ENCODE data around the gene OCA2. TPM values are rescaled to one million over a fixed set of nuclear protein-coding genes. Genes with fewer than 3 reads are reported as not detected.
"Not testable (repeated sequence)": the region's sequence is repeated elsewhere in the genome, so short reads cannot be mapped to it uniquely, and the experiment has no call there.

The OCA2 gene
- total RNA-seq, 1 donor from 2014 or later = 0.26 TPM

DNA sequence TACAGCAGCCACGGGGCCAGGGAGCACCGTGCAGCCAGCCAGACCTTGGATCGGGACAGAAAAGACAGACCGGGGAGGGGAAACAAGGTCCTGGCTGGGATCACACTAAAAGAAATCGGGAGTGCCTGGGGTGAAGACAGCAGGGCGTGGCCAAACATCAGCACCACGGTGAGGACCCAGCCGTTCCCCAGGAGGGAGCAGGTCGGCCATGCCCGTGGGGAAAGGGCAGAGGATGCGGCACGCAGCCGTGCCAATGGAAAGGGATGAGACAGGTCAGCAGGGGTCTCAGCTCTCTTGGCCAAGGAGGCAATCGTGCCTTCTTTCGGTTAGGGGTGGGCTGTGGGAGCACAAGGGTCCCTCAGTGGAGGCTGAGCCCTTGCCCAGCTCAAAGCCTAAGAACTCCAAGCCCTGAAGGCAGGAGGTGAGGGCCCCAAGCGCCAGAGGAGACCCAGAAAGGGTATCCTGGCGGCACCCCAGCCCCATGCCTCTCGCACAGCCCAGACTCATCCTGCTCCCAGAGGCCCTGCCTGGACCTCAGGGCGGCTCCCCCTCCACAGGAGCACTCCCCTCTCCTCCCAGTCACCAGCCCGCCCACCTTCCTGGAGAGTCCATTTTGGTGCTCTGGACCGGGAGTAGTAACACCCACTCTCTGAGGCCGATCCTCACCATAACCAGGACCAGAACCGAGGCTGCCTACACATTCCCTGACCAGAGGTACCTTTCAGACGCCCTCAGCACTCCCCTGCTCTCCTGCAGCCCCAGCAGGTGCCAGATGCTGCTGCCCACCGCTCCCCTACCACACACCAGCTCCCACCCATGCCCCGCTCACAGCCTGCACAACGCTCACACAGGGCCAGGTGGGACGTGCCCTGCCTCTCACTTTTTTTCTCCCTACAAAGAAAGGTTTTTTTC, 23.2 kb upstream of the OCA2 start:
- DNase-seq (ENCODE audit: low read depth) (no peak), FAIRE-seq (no peak)
- peaks cover 15% of the 10 kb centered on the region for H3K36me3 ChIP-seq (ENCODE audit: control insufficient read depth, insufficient read depth, low read length)

DNA sequence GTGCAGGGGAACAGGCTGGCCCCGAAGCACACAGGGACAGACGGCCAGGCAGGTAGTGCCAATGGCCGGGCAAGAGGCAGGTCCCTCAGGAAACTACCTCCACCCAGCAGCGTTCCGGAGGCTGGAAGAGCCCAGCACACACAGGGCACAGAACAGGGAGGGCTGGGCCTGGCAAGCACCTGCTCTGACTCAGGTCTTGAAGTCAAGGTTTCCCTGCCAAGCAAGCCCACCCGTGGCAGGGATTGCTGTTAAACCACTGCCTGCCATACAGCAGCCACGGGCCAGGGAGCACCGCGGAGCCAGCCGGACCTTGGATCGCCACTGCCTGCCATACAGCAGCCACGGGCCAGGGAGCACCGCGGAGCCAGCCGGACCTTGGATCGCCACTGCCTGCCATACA, 22.5 kb upstream of the OCA2 start:
- FAIRE-seq; H3K27me3 ChIP-seq (ENCODE audit: control insufficient read depth, insufficient read depth, low read length); DNase-seq (ENCODE audit: low read depth); H3K4me3 ChIP-seq (ENCODE audit: low read depth, low read length): not testable (repeated sequence)
- H3K36me3 ChIP-seq (ENCODE audit: control insufficient read depth, insufficient read depth, low read length) = peaks cover 20% of the 10 kb centered on the region

More for the DNA sequence above, 23.2 kb upstream of the OCA2 start:
- Histone ChIP-seq H3K4me3 (ENCODE audit: low read depth, low read length) (no peak overlapping the region), H3K27me3 (ENCODE audit: control insufficient read depth, insufficient read depth, low read length) (no peaks in the 10 kb centered on the region)
- no peak for TF ChIP-seq CTCF (IDR thresholded peaks at IDR 0.05; ENCODE audit: insufficient read depth, low read length, severe bottlenecking)

DNA sequence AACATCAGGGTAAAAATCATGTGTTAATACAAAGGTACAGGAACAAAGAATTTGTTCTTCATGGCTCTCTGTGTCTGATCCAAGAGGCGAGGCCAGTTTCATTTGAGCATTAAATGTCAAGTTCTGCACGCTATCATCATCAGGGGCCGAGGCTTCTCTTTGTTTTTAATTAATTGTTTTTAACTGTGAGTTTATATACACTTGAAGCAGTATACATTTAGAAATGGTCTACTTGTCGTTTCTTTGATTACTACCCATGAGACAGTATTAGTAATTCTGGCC, 21.2 kb upstream of the OCA2 start:
- peaks cover 22% of the 10 kb centered on the region for H3K36me3 ChIP-seq (ENCODE audit: control insufficient read depth, insufficient read depth, low read length)
- no peaks in the 10 kb centered on the region for H3K27me3 ChIP-seq (ENCODE audit: control insufficient read depth, insufficient read depth, low read length)
- DNase-seq (ENCODE audit: low read depth) (no peak), FAIRE-seq (no peak)
- H3K4me3 ChIP-seq (ENCODE audit: low read depth, low read length) = no peak overlapping the region
- no peak for TF ChIP-seq CTCF (IDR thresholded peaks at IDR 0.05; ENCODE audit: insufficient read depth, low read length, severe bottlenecking)

DNA sequence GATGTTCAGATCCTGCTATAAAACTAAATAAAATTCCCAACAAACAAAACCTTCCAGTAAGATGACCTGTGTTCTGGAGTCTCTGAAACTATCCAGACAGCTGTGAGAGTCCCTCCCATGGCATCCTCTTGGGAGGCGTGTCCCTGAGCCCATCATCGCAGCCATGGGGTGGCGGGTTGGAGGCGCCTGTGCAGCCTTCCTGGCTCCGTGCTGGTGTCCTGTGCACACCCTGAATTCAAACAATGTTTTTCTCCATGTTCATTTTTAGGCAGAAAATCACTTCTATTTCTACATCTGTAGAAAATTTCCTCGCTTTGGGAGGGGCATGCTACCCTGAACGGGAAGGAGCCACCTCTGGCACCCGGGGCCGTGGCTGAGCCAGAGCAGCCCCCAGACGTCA, 19.4 kb upstream of the OCA2 start:
- FAIRE-seq = no peak
- TF ChIP-seq CTCF (IDR thresholded peaks at IDR 0.05; ENCODE audit: insufficient read depth, low read length, severe bottlenecking) = no peak
- no peak for DNase-seq (ENCODE audit: low read depth)
- Histone ChIP-seq H3K36me3 (ENCODE audit: control insufficient read depth, insufficient read depth, low read length) (peaks cover 25% of the 10 kb centered on the region), H3K27me3 (ENCODE audit: control insufficient read depth, insufficient read depth, low read length) (no peaks in the 10 kb centered on the region), H3K4me3 (ENCODE audit: low read depth, low read length) (no peak overlapping the region)

- H3K27me3 ChIP-seq (ENCODE audit: control insufficient read depth, insufficient read depth, low read length) = no peaks in the 10 kb centered on the region
- FAIRE-seq (no peak), DNase-seq (ENCODE audit: low read depth) (no peak)
- peaks cover 26% of the 10 kb centered on the region for H3K36me3 ChIP-seq (ENCODE audit: control insufficient read depth, insufficient read depth, low read length)
- no peak overlapping the region for H3K4me3 ChIP-seq (ENCODE audit: low read depth, low read length)
- no peak for TF ChIP-seq CTCF (IDR thresholded peaks at IDR 0.05; ENCODE audit: insufficient read depth, low read length, severe bottlenecking)
These were observed 19.0 kb upstream of the OCA2 start for GRCh38 chr15:28118083-28118482.

DNA sequence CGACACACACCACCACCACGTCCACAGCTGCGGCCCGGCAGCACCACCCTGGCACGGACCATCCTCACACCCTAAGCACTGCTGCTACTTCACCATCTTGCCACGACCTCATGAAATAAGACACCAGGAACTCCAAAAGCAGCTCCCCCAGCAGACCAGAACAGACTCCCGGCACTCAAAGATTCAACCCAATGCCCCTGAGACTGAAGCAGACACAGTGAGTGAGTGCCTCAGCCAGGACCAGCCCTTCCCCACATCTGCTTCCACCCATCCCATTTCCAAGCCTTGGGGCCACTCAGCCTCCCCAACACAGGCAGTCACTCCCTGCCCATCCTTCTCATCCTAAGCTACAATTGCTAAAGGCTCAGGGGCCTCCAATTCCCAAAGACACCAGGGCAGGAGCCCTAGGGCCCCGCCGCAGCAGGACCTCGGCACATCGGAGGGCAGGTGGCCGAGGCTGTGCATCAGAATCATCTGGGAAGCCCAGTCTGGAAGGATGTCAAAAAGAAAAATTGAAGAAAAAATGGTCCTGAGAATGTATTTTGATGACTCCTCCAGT, 18.4 kb upstream of the OCA2 start:
- no peak overlapping the region for H3K4me3 ChIP-seq (ENCODE audit: low read depth, low read length)
- H3K27me3 ChIP-seq (ENCODE audit: control insufficient read depth, insufficient read depth, low read length) = no peaks in the 10 kb centered on the region
- peaks cover 25% of the 10 kb centered on the region for H3K36me3 ChIP-seq (ENCODE audit: control insufficient read depth, insufficient read depth, low read length)
- DNase-seq (ENCODE audit: low read depth) (no peak), FAIRE-seq (no peak)
- TF ChIP-seq CTCF (IDR thresholded peaks at IDR 0.05; ENCODE audit: insufficient read depth, low read length, severe bottlenecking) = no peak
